HG03520 (cell line): Measurements from ENCODE around the gene INSYN2B.

Source experiments
- ATAC-seq: cut with Tn5 transposase; IDR thresholded peaks from one replicate; pipeline ENCODE4 v1.9.1; 2021; ENCODE audit warnings: mild to moderate bottlenecking, moderate library complexity; ENCODE audit not compliant: unreplicated experiment

Gene INSYN2B

DNA sequence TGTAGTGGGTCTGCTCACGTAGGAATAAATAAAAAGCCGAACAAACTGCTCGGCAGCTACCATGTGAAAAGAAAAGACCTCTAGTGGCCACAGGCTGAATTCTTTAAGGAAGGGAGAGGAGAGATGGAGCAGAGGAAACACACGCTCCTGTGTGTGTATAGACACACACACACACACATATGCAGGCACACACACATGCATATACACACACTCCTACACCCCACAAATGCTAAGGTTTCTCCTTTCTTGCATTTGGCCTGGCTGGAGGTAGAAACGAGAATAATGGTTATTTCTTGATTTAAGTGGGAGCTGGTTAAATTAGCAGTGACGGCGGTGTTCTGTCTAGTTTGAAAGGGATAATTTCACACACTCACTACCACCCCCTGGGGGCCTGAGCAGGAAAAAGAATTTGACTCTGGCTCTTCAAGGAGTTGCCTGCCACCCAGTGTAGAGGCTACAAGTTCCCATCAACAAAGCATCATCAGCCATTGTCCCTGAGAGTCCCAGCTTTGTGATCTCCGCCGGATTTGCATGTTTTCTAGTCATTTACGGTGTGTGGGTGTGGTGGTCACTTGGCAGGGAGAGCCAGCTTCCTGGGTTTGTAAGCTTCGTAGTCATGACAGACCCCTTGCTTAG lies at the start of gene INSYN2B:
Gene INSYN2B (minus strand): TSS at position 78 of the 636 bp plus-strand sequence. CDS start 96,597 bp downstream, outside the sequence.
- no peak for ATAC-seq

DNA sequence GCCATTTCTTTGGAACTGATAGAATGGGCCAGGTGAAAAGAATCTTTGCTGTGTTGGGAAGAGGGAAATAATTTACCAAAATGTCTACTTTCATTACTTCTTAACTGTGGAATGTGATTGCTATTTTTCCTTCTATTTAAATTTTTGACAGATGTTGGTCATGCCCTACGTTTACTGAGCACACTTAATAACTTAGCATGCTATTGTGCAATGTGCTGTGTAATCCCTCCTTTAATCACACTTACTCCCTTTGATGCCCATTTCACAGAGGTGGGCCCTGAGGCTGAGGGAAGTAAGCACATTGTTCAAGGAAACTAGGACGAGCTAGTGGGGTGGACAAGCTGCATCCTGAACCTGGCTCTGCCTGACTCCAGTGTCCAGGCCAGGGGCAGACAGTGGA lies 47.8 kb upstream of the INSYN2B start:
- no peak for ATAC-seq

DNA sequence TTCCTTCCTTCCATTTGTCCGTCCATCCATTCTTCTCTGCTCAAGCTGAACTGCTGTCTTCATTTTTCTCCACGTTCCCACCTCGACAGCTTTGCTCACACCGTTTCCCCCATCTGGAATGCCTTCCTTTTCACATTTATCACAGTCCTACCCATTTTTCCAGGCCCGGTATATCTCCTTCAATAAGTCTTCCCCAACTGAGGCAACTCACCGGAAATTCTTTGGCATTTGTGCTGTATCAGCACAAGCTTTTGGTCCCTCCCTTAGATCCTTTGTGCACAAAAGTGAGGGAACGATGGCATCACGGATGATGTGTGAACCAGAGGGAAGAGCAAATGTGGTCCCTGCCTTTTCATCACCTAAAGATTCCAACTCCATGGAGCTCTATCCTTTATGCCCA lies 45.6 kb upstream of the INSYN2B start:
- ATAC-seq = no peak

DNA sequence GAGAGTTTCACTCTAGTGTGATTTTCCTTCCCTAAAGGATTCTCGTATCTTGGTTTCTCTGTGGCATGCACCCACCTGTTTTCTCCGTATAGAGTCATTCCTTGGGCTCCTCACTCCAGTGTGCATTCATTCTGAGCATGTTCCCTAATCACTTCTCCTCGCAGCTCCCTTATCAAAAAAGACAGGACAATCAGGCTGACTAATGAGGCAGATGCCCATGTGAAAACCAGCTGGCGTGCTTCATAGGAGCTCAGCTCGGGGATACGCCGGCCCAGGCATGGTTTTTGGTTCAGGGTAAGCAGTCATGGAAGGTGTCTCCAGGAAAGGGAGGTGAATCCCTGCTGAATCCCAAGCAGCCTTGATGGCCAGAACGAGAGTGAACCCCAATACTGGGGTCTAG lies 41.2 kb upstream of the INSYN2B start:
- no peak for ATAC-seq

DNA sequence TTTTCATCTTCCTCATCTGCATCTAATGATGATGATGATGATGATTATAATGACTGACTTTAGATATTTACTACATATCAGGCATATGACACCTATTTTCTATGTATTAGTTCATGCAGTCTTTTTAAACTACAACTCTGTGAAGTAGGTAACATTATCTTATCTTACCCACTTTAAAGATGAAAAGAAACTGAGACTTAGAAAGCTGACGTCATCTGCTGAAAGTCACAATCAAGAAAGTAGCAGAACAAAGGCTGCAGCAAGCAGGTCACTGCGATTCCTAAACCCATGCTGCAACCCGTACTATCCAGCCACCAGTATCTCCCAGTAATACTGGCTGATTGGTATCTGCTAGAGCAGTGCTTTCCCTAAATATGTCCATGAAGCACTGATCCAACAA lies 40.1 kb upstream of the INSYN2B start:
- ATAC-seq = no peak

DNA sequence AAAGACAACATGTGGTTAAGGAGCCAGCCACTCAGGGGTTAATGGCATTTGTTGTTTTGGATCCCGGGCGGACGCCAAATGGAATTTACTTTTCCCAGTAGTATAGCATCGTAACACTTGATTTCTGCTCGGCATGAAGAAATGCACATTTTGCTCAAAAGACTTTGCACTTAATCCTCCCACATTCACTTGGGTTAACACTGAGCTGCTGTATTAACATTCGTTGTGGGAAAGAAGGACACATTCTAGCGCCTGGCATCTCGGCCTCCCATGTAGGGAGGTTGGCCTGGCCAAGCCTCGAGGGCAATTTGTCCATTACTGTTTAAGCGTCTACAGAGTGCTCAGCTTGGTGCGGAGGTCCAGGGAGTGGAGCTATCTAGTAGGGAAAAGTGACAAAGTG lies 32.3 kb upstream of the INSYN2B start:
- no peak for ATAC-seq

DNA sequence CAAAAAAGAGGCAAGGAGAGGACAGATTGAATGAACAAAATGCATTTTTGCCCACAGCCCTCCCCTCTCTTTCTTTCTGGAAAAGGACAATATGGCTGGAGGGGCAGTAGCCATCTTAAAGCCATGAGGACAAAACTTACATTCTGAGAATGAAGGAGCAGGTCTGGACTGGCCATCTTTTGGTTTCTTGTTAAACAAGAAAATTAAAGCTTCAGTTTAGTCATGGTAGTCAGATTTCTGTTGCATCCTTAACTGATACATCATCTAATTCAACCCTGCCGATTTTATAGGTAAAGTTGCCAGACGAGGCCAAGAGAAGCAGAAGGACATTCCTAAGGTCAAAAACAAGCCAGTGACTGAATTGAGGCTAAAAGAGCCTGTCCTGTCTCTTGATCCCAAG lies 31.5 kb upstream of the INSYN2B start:
- no peak for ATAC-seq

DNA sequence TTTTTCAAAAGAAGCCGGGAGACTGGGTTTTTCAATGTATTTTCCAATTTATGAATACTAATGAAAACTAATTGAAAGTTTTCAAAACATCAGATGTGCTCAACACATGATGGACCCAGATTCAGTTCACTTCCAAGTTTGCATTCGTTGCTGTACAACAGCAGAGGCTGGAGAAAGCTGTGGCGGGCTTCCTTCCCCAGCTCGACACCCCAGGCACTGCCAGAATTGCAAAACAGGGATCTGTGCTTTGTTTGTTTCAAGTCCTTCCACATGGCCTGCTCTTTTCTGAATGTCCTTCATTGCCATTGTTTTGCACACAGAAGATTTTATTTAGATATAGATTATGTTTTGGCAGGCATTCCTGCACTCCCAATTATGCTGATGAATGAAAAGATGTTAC lies 30.3 kb upstream of the INSYN2B start:
- no peak for ATAC-seq

DNA sequence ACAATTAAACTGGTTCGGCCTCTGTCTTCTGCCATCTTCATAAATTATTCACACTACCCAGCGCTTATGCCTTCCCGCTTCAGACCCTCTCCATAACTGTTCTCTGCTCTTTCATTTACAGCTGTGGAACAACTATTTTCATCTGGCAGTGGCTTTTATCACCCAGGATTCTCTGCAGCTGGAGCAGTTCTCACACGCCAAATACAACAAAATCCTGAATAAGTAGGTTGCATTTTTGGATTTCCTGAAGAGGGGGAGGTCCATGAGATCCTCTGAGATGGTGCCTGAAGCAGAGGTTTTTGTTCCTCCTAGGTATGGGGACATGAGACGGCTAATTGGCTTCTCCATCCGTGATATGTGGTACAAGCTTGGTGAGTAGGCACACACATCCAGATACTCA lies 28.1 kb upstream of the INSYN2B start:
- ATAC-seq = no peak

DNA sequence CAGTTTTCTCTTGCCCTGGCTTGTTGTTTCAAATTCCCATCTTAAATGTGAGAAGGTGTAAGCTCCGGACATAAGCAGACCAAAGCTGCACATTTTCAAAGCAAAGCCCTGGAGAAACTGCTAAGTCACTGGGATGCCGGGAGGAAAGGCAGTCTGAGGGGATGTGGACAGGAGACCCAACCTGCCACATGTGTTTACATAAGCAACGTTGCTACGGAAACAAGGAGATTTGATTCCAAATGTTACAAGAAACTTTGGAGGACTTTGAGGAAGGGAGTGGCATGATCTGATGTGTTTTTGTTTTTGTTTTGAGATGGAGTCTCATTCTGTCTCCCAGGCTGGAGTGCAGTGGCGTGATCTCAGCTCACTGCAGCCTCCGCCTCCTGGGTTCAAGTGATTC lies 25.7 kb upstream of the INSYN2B start:
- no peak for ATAC-seq

DNA sequence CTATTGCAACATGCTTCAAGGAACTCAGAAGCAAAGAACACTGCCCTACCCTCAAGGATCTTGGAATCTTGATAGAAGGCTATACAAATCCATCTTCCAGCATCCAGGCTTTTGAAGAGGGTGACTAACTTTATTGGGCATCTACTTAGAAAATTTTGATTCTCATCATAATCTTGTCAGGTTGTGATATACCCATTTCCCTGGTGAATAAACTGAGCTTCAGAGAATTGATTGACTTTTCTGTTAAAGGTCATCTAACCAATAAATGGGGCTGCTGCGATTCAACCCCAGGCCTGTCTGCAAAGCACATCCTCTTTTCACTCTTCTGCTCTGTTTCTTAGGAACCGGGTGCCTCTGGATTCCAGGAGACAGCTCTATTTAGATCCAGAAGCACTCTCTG lies 19.9 kb upstream of the INSYN2B start:
- ATAC-seq = no peak

DNA sequence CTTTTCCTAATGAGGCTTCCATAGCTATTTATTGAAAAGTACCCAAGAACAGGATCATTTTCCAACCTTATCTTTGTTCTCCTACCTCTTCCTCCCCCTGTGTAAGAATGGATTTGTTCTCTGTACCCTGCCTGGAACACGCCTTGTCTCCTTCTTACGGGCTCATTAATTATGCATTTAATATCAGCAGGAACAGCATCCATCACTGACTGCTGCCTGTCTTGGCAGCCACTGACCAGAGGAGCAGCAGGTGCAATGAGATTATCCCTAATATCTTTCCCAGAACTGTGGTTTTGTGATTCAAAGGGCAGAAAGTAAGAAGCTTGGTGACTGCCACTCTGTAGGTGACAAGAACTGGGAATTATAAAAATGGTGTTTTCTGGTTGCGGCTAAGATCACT lies 19.3 kb upstream of the INSYN2B start:
- no peak for ATAC-seq

DNA sequence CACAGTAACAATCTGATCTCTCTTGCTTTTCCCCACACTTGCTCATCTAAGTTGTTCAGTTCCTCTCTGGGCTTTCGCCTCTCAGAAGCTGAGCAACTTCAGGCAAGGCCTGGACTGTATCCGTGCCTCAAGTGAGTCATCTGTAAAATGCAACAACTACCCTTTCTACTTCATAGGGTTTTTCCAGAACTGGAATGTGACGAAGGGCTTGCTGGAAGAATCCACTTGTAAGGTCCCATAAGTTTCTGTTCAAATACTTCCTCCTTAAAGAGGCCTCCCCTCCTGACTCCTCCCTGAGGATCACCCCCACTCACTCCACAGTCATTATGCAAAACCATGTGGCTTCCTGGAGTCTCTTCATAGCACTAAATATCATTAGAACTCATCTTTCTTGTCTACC lies 17.5 kb upstream of the INSYN2B start:
- ATAC-seq = no peak

DNA sequence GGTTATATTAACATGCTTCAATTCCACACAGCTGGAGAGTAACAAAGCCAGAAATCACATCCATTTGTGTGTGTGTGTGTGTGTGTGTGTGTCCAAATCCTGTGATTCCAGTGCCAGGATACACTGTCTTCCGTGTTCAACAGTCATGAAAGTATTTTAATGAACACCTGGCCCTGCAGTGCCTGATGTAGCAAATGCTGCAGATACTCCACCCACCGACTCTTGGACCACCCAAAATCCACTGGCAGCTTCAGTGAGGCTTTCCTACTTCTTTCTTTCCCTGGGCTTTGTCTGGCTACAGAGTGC lies 13.1 kb upstream of the INSYN2B start:
- ATAC-seq = no peak

DNA sequence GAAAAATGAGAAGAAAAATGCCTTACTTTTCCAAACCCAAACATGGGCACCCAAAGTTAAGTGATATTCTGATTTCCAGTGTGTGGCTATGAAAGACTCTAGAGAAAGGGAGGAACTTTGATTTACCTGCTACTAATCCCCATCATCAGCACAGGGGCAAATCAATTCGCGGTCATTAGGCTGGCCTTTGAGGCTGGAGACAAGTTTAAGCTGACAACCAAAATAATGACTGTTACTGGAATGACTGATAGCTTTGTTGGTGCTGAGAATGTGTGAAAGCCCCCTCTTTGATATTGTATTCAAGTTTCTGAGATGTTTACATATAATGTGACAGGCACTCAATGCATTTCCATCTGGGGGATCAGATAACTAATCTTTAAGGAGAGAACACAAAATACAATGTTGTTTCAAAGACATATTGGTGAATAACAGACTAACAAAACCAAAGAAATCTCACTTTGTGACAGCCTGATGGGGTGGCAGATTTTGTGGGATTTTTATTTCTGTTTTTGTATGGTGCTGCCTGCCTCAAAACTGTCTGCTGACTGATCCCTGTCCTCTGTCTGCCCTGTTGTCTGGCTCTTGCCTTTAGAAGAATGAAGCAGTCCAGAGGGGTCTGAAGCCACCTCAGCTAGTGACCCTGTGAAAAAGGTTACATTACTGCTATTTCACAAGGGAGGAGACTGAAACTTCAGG lies 12.6 kb upstream of the INSYN2B start:
- ATAC-seq = no peak

DNA sequence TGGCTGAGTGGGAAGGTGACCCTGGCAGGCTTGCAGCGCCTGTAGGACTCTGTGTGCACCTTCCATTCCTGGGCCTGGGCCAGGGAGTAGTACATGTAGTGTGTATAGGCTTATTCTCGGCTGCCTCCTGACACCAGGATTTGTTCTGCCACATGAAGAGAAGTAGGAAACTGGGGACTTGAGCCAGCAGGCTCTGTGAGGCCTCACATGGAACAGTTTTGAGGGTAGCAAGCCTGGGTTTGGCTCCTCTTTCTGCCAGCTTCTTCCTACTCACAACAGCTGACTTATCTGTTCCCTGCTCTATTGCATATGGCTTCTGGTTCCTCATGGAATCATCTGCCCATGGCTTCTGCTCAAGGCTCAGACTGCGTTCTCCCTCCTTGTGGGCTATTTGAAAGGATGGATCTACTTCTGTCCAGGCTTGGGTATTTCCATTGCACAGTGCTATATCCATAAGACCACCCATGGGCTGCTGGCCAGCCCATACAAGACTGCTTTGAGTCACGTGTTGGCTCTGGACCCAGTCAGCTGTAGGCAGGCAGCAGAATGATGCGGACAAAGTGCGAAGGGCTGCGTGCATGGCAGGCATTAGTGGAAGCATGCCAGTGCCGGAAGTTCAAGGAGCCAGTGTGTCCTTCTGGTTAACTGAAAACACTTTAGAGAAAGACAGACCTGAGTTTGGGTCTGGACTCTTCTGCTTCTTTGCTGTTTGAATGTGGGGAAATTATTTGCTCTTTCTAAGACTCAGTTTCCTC lies 11.0 kb upstream of the INSYN2B start:
- ATAC-seq = no peak

DNA sequence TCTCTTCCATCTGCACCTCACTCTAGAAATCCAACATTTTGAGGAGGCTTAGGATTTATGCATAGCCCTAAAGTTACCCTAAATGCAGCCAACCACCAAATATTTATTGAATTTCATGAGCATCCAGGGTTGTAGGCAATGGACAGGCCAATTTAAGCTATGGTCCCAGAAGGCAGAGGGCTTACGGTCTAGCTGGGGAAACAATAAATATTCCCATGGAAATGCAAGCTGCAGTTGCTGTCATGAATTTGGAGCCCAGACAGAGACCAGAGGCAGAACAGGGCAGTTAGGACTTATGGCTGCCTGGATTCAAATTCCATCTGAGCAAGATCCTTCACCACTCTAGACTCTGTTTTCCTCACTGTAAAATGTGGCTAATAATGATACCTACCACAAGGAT lies 9.1 kb upstream of the INSYN2B start:
- no peak for ATAC-seq

DNA sequence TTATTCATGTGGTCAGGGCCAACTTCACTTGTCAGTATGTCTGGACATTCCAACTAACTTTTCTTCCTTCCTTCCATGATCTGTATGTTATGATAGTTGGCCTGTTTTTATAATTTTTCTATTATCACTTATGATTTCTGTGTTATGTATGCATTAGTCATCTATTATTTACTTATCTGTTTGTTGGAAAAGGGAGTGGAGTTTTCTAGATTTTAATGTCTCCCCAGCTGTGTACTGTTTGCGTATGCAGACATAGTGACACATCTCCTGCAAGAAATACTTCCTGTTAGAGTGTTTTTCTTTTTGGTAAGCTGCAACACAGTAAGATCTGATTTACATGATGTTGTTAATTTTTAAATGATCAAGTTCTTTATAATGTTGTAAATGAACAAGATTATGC lies 8.7 kb upstream of the INSYN2B start:
- ATAC-seq = no peak

DNA sequence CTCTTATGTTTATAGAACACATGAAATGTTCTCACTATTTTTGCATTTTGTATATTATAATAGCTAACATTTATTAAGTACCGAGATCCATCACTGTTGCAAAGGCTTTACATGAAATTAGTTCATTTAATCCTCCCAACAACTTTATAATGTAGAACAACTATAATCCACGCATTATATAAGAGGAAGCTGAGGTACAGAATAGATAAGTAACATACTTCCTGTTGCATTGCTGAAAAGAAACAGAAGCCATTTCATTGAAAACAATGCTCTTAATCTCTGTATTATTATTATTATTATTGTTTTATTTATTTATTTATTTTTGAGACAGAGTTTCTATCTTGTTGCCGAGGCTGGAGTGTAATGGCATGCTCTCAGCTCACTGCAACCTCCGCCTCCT lies 7.9 kb upstream of the INSYN2B start:
- no peak for ATAC-seq

DNA sequence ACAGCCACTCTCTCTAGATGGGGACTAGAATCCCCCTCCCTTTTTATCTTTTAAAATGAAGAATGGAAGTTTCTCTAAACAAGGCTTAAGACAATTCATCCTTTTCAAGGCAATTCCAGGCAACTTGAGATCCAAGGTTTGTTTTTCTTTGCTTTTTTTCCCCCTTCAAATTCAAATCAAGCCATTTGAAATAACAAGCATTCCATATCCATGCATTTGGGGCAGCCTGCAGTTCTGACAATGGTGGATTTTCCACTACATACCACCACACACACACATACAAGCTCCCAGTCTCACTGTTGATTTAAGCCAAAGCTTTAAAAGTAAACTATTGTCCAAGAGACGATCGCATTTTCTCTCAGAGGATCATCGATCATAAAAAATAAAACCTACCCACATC lies 424 bp downstream of the INSYN2B start:
- ATAC-seq = no peak

DNA sequence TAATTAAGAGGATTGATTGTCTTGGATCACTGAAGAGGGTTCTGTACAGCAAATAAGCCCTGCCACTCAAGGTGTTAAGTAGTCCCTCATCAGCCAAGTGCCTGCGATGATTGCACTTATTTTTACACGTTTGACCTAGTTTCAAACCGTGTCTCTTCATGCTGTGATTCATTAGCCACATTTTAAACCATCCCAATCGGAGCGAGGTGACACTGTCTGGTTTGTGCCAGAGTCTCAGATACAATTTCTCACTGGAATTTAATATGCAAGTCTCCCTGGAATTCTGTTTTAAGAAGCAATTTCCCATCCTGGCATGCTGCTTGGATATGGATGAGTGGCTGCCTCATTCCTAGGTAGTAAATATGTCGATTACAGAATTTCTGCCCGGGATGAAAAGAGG lies 1.6 kb downstream of the INSYN2B start:
- ATAC-seq = no peak

DNA sequence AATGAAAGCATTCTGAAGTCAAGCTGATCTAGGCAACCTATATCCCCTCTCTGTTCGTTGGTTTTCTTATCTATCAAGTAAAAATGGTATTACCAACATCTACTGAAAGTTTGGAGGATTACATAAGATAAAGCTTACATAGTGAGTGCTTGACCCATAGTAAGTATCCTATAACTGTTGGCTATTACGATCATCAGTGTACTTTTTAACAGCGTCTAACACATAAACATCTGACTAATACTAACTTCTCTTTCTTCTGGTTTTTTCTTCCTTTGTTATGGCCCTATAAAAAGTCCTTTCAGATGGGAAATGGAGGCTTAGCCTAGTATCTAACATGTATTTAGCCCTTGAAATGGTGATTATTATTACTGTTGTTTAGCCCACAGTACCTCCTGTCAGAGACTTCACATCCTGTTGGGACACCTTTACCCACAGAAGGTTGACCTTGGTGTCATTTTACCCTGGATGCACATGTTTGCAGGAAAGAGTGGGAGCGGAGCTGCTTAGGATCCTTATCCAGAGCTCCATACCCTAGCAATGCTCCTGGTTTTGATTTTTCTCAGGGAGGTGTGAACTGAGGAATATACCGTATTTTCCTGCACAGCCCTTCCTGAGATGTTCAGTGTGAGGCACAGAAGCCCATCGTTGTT lies 6.0 kb downstream of the INSYN2B start:
- no peak for ATAC-seq
